Transverse colon (tissue), 4 donors: ENCODE results near the gene PPP1CA.
A peak's percentile ranks its signal among the peaks of the same experiment; 100 is the strongest.

ENCODE experiments used
- CTCF ChIP-seq, 5 experiments: fragments of 200-600 bp in 3 of 5; fragments of 450-650 bp in 2 of 5; sonication (generic) in 3 of 5; IDR thresholded peaks; 1 replicate in 2 of 5; 2 replicates in 3 of 5; pipeline ENCODE4 v1.5.1; 2016 to 2017; ENCODE audit warnings: antibody characterized with exemption in 5 of 5, inconsistent platforms in 3 of 5, mild to moderate bottlenecking in 2 of 5, moderate library complexity in 1 of 5
- POLR2A ChIP-seq: fragments of 450-650 bp; IDR thresholded peaks from one replicate; pipeline ENCODE4 v1.6.1; 2016; ENCODE audit warnings: antibody characterized with exemption, mild to moderate bottlenecking, moderate library complexity
- POLR2AphosphoS5 ChIP-seq, 3 donors: sonication (generic); formaldehyde crosslinking; IDR thresholded peaks; one replicate each; pipeline ENCODE4 v1.6.1; 2016; ENCODE audit warnings: antibody characterized with exemption in 3 of 3

- no peak for TF ChIP-seq POLR2A
- TF ChIP-seq CTCF (IDR thresholded peaks at IDR 0.05) = no peak
- peak in 2 of 3 donors; percentile 32 to 34 for TF ChIP-seq POLR2AphosphoS5 (IDR thresholded peaks at IDR 0.05)
Observed at GRCh38 chr11:67366961-67367760, 34.5 kb downstream of the PPP1CA start.
